Prostate gland (tissue), 2 donors: Measurements from ENCODE around the gene KRT13.

Experiments used
- POLR2A ChIP-seq: fragments of 450-650 bp; IDR thresholded peaks from one replicate; pipeline ENCODE4 v1.6.1; 2016; ENCODE audit warnings: antibody characterized with exemption, mild to moderate bottlenecking
- POLR2AphosphoS5 ChIP-seq: sonication (generic); formaldehyde crosslinking; IDR thresholded peaks from one replicate; pipeline ENCODE4 v1.6.1; 2017; ENCODE audit warnings: antibody characterized with exemption
- TF ChIP-seq, protein P1 (sequence below), 4 experiments: fragments of 200-600 bp in 2 of 4; fragments of 450-650 bp in 2 of 4; sonication (generic) in 2 of 4; IDR thresholded peaks; 1 replicate in 3 of 4; 2 replicates in 1 of 4; pipeline ENCODE4 v1.5.1; 2016 to 2019; ENCODE audit warnings: antibody characterized with exemption in 4 of 4, mild to moderate bottlenecking in 2 of 4, moderate library complexity in 2 of 4

DNA sequence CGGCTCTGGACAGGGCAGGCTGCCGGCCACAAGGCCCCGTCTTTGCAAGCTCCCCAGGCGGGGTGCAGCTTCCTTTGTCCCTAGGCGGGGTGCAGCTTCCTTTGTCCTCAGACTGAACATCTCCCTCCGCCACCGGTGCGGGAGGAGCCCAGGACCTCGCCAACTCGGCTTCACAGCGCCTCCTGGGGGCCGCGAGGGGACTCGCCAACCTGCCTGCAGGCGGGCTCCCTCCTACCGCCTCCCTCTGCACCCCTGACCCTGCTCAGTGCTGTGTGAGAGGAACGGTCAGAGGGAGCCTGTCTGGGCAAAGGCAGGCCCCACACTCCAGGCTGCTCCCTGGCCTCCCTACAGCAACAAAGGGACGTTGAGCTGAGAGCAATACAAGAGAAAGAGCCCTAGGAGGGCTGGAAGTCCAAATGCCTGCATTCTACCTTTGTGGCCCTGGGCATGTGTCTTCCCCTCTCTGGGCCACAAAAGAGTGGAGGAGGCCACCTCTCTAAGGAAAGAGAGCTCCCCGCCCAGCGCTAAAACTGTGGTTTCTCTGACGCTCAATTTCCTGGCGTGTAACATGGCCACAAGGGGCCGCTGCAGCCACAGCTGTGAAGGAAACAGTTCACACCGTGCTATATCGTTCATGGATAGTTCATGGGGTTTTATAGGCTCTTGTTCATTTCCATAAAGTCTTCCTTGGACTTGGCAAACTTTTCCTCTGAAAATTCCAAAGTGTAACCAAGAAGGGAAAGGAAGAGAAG is 43.6 kb upstream of the KRT13 start:
- TF ChIP-seq, protein P1, sequence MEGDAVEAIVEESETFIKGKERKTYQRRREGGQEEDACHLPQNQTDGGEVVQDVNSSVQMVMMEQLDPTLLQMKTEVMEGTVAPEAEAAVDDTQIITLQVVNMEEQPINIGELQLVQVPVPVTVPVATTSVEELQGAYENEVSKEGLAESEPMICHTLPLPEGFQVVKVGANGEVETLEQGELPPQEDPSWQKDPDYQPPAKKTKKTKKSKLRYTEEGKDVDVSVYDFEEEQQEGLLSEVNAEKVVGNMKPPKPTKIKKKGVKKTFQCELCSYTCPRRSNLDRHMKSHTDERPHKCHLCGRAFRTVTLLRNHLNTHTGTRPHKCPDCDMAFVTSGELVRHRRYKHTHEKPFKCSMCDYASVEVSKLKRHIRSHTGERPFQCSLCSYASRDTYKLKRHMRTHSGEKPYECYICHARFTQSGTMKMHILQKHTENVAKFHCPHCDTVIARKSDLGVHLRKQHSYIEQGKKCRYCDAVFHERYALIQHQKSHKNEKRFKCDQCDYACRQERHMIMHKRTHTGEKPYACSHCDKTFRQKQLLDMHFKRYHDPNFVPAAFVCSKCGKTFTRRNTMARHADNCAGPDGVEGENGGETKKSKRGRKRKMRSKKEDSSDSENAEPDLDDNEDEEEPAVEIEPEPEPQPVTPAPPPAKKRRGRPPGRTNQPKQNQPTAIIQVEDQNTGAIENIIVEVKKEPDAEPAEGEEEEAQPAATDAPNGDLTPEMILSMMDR (IDR thresholded peaks at IDR 0.05) = peak; percentile 61 to 91 (median 82)
- peak; percentile 35 for TF ChIP-seq POLR2A
- TF ChIP-seq POLR2AphosphoS5 = peak; percentile 52
